Embryonic facial prominence (tissue), 1 donor: ENCODE data around the gene APCDD1L.

Source experiments
- DNase-seq: peaks from one replicate; pipeline ENCODE4 v3.0.0-alpha.2; 2016; ENCODE audit errors: extremely low spot score

APCDD1L gene

DNA sequence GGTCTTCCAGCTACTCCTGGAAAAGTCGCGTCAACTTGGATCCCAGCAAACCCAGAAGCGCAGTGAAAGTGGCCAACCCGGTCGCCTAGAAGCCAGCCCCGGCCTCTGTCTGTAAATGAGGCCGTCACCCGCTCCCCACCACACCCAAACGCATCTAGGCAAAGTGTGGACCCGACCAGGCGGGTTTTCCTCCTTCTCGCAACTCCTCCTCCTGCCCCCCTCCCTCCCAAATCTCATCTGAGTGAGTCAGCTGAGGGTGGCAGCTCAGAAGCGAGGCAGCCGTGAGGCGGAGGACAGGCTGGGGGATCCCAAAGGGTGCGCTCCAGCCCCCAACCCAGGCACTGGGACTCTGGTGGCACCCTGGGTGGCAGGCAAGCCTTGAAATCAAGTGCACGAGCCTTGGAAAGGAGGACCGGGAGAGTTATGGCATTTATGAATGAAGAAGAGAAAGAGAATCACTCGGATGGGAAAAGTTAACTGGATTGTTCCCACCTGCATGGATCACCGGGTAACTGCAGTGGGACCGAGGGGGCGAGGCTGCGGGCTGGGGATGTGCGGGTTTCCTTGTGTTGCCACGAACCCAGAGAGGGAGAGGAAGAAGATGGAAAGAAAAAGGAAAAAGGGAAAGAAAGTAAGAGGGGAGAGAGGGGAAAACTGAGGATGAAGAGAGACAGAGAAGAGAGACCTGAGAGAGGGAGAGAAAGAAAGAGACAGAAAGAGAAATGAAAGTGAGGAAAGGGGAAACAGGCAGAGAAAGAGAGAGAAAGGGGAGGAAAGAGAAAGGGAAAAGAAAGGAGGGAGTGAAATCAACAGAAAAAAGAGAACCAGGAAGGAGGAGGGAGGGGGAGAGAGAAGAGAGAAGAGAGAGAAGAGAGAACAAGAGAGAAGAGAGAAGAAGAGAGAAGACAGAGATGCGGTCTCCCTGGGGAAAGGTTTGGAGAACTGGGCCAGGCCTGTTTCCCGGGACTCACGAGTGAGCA is at the start of gene APCDD1L:
APCDD1L (minus strand) TSS at position 167 of the 980 bp plus-strand sequence. CDS start 692 bp downstream, outside the sequence.
- DNase-seq = no peak

DNA sequence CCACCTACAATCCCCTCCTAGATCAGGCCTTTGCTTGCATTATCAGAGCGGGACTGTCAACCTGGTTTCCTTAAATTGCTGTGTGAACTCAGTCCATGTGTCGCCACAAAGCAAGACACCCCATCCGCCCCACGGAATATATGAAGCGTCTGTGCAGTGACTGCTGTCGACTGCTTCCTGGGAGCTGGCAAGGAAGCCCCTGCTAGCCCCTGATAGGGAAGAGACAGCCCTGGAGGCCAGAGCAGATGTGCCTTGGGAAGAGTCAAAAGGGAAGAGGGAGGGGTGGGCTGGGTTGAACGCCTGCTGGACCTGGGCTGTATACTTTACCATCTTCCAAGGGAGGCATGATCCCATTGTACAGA is 44.1 kb upstream of the APCDD1L start:
- no peak for DNase-seq

DNA sequence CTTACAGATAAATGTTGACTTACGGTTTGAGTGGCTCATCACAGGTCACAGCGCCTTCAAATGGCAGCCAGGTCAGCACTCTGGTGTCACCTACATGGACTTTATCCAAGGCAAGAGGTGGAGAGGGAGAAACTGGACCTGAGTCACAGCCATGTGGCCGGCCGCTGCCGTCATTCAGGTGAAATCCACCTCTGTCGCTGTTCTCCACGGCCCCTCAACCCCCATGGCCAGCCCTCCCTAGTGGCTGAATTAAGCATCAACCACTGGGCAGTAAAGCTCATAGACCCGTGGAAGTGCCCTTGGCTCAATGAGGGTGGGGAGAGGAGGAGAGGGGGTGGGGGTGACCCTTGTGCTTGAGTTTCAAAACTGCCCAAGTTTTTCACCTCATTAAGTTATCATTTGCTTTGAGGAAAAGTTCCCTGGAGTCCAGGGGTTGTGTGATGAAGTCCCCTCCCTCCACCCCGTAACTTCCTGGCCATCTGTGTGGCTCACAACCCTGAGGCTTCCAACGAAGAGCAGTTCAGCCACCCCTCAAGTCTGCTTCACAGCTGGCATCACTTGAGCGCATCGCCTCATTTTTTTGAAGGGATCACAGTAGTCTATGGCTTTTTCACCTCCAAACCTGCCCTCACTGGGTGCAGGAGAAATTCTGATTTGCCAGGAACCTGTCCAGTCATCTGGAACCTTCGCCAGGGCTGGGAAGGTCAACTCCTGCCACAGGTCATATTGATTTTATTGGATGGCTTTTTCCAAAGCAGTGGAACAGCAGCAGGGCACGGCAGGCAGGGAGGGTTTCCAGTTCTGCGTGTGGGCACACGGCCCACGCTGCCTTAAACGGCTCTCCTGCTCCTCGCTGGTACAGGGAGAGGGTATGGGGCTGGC is 43.5 kb upstream of the APCDD1L start:
- DNase-seq = no peak

DNA sequence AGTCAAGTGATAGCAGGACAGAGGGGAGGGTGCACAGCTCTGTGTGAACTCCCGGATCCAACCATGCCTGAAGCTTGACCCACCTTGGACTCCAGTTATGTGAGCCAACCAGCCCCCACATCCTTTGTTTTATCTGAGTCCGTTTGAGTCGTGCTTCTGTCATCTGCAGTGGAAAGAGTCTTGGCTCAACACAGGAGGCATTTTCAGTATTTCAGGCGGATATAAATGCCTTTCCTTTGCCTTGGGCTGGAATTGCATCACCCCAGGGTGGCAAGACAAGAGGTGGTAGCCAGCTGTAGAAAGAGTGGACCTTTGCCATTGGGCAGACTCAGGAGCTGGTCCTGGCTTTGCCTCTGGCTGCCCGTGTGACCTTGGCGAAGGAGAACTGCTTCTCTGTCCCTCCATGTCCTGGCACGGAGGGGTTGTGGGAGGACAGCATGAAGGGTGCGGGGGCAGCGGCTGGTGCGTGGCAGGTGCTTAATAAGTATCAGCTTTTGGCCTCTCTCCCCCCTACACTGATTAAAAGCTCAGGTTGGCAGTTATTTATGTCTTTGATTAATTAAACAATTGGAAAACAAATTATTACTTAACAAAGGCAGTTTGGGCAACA is 42.6 kb upstream of the APCDD1L start:
- DNase-seq = no peak

DNA sequence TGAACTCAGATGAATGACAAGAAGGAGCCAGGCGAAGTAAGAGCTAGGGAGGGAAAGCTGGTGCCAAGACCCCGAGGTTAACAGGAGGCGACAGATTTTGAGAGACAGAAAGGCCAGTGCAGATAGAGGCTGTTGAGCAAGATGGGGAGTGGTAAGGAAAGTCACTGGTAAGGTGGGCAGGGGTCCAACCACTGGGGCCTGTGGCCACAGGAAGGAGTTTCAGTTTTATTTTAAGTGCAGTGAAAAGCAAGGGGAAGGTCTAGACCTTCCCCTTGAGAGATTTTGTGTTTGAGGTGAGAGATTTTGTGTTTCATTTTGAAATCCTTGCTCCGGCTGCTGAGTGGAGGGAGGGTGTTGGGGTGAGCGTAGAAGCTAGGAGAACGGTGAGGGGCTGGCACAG is 41.8 kb upstream of the APCDD1L start:
- DNase-seq = no peak

DNA sequence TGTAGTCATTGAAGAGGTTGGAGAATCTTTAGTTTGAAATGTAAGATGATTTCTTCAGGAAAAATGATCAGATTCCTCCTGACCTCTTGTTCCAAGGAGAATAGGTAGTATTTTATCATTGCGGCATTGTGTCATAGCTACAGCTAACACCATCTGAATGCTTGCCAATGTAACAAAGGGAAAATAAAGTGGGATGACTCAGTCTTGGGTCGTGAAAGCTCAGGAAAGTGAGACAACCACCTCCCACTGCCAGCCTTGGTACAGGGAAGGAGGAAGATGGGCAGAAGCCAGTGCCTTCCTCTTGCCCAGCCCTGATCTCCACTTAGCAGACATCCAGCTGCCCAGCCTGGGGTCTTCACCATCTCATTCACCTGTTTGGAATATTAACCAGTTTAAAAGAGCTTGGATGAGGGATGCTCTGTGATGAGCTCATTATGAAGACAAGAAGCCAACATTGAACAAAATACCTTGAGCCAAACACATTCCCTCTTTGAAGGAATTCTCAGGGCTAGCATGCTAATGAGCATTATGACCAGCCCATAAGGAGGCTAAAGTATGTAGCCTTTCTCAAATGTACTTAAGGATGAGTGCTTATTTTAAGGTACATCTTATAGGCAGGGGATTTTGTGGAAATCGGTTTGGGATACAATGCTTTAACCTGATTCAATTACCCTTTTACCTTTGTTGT is 40.0 kb upstream of the APCDD1L start:
- no peak for DNase-seq

DNA sequence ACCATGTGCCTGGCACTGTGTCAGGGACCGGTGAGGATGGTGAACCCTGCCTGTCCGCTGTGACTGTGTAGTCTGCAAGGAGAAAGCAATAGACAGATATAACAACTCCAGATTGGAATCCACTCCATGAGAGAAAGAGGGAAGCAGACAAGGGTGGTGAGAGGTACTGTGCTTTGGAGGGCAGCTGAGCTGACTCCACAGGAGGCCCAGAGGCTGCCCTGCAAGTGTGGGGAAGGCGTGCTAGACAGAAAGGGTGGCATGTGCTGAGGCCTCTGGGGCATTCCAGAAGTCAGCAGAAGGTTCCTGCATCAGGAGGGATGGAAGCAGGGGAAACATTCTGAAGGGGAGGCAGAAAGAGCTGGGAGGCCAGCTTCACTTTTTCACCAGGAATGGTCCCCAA is 39.3 kb upstream of the APCDD1L start:
- DNase-seq = no peak

DNA sequence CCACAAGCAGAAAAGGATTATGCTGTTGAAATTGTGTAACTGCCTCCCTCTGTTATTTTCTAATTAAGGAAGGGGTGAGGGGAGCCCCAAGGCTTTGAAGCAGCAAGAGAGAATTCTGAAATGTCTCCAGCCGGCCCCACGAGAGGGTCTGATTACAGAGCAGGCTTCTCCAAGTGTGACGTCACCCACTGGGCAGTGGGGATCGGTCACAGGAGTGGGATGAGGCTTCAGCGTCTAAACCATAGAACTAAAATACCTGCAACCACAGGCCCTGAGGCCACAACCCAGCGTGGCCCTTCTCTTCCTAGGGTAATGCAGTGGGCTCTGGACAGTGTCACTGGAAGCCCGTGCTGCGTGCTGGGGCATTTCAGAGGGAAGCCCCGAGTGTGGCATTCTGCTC is 38.6 kb upstream of the APCDD1L start:
- peak; percentile 47 for DNase-seq

DNA sequence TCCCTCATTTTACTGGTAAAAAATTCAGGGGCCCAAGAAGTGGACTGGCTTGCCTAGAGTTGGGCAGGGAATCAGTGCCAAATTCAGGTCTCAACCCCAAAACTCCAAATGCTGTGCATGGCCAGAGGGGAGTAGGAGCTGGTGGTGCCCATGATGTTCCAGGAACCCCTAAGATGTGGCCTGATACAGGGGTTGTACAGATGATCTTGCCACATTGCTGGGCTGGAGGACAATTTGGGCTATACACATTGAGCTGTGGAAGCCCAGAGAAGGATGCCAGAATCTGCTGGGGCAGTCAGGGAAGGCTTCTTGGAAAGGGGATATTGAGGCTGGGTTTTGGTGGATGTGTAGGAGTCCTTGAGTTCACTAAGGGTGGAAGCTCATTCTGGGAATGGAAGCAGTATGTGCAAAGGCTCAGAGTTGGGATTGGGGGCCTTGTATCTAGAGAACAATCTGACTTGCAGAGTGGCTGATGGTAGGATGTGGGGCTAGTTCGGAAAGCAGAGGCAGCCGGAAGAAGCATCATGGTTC is 38.0 kb upstream of the APCDD1L start:
- DNase-seq = no peak

DNA sequence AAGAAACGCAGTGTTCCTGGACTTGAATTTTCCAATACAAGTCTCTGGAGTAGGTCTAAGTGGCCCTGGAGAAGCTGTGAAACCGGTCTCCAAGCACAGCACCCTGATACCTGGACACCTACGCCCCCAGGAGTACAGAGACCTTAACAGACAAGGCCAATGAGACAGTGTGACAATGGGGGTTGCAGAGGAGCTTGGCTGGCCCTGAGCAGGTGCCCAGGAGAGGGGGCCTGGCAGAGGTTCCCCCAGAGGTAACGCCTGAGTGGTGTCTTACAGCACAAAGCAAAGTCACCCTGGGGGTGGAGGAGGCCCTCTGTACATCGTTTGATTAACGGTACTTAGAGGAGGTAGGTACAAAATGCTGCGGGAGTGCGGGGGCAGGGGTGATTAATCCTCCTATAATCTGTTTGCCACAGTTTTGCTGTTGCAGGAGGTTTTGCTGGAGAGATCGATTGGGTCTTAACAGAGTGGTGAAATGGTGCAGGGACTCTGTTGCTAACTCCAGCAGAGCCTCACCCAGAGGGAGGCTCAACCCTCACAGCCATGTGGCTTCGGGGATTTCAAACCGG is 37.3 kb upstream of the APCDD1L start:
- no peak for DNase-seq

DNA sequence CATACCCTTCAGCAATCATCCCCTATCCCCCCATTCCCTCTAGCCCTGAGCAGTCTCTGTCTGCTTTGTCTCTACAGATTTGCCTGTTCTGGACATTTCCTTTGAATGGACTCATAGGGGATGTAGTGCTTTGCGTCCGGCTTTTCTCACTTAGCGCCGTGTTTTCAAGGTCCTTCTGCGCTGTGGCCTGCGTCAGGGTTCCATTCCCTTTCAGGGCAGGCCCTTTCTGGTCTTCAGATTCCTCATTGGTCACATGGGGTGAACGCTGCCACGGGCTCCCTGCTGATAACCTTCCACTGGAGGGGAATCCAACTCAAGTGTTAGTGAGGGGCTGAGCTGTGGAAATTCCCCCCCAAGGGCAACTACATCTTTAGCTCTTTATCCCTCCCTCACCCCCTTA is 36.4 kb upstream of the APCDD1L start:
- no peak for DNase-seq

DNA sequence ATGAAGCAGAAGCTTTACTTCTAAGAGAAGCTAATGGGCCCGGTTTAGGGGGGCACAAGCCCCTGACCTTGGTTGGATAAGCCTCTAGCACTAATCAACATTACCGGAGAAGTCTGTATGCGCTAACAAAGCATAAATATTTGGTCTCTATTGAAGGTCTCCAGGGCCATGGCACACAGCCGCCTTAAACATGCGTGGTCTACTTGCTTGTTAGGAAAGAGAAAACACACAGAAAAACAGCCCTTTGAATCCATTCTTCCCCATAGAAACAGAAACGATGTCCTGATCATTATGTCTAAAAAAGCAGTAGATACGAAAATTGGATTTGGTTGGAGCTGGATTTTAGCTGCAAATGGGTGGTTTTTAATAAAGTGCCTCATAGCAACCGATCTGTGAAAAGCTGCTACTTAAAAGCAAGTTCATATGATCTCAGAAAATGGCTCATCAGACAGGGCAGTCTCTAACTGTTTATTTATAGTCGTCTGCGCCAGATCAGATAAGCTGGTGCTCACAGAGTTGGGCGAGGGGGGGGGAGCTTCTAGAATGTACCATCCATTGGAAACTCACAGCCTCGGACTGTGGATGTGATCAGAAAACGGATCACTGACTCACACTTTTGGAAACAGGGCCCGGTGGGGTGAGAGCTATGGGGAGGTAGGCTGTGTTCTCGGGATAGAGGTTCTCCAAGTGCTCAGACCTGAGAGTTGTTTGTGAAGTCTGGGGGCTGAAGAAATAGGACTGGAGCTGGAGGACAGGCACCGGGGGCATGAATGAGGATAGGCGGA is 35.3 kb upstream of the APCDD1L start:
- no peak for DNase-seq

DNA sequence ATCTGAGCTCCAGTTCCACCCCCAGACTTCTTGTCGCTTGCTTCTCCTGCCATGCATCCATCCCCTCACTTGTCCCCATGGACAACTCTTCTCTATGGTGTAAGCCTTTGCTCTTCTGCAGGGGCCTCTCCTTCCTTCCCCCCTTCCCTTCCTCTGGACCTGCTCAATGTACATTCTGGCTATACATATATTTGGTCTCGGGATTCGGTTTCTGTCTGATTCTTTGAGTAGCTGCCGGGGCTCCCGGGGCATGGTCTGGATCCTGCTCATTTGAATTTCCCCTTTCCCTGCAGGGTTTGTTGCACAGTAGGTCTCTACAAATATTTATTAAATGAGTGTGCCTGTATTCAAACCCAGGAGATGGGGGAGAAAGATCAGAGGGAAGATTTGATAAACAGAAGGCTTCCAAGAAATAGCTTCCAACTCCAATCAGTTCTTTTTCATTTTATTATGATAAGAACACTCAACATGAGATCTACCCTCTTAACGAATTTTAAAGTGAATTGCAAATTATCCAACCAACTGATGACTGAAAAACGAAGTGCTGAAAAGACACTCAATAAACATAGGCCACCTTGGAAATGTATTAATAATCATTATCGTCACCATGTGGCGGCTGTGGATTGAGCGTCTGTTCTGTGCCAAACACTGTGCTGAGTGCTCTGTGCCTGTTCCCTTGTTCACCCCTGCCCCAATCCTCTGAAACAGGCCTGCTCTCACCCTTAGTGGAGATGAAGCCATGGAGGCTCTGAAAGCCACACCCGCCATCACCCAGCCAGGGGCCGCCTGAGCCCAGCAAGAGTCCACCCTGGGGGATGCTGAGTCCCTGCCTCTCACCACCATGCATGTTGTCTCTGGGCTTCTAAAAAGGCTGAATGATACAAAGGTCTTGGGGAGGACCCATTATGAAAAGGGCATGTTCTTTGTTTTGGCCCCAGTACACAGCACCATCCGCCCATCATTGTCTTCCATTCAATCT is 34.3 kb upstream of the APCDD1L start:
- DNase-seq = no peak

DNA sequence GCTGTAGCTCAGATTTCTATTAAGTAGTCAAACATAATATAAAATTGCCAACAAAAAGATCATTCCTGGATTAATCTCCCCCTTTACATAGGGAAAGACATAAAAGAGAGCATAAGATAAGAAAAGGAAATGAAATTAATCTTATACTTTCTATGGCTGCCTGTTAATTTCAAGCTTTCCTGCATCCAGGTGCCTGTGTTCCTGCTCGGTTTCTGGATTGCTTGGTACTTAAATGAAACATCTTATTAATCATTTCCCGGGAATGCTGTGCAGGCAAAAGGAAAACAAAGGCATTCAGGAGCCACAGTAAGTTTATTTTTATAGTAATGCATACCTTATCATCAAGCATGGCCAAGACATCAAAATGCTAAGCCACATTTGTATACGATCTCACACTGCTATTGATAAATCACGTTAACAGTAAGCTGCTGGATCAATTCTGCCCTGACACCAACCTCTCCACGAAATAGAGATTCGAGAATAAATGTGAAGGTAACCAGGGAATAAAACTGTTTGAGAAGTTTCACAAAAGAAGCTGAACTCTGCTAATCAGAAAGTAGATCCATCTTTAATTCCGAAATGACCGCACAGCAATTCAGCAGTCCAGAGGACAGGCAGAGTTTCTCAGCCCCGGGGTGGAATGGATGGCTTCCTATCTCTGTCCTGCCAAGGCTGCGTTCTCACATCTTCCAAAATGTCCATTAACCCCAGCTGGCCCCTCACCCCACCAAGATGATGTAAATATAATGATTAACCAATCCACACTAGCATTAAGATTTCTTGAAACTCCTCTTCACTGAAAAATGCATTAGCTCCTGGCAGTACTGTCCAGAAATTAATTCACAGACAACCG is 32.6 kb upstream of the APCDD1L start:
- DNase-seq = no peak

DNA sequence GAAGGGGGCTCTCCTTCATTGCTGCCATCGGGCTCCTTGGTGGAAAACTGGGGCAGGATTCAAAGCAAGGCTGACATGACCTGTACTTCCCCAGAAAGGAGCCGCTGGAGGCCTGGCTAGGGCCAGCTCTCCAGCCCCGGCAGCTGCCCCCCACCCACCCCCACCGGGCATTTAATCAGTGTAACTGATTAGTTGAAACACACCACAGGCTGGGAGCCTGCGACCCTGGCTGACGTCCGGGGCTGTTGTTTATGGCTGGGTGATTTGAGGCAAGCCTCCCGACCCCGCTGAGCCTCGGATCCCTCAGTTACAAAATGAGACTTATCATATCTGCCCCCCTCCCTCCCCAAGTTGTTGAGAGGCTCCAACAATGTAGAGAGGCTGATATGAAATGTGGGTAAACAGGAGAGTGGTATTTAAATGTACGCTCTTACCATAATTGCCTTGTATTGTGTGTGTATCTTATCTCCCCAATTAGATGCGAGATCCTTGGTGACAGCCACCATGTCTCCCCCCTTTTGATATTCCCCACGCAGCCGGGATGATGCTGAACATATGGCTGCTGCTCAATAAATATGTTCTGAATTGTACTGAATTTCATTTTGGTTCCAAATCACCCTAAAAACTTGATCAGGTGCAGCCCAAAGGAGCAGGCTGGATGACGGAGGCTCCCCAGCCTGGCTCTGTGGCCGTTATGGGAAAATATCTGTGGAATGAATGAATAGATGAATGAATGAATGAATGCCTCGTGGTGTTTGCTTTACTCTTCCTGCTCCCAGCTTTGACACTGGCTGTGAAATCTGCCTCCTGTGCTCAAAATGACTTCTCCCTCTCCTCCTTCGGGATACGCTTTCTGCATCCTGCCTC is 31.8 kb upstream of the APCDD1L start:
- no peak for DNase-seq

DNA sequence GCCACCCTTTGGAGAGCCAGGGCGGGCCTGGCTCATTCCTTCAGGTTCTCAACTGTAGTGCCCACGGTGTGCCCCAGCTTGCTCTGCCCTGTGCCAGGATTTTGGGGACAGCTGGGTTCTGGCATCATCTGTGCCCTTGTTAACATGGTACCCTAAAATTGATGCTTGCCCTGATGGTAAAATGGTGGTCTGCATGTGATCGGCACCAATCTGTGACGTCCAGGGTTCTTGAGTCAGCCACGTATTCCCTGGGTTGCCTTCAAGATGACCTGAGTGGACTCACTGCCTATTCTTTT is 31.2 kb upstream of the APCDD1L start:
- DNase-seq = no peak
